Endothelial cell (in vitro differentiated cells): ENCODE results near the gene CSTB. TPM values are rescaled to one million over a fixed set of nuclear protein-coding genes. Genes with fewer than 3 reads are reported as not detected.

Source experiments
- DNase-seq: peaks from one replicate; pipeline ENCODE4 v3.0.0; 2021; ENCODE audit warnings: low spot score
- H3K27ac Mint-ChIP-seq: one replicate; pipeline ENCODE4 v1.8.0; 2021; ENCODE audit warnings: mixed read lengths, inconsistent platforms; ENCODE audit not compliant: unreplicated experiment
- H3K27me3 Mint-ChIP-seq: one replicate; pipeline ENCODE4 v1.8.0; 2021; ENCODE audit warnings: mild to moderate bottlenecking, moderate library complexity, mixed read lengths, inconsistent platforms; ENCODE audit not compliant: unreplicated experiment
- H3K36me3 Mint-ChIP-seq: one replicate; pipeline ENCODE4 v1.8.0; 2021; ENCODE audit warnings: mild to moderate bottlenecking, low read depth, mixed read lengths, inconsistent platforms; ENCODE audit not compliant: unreplicated experiment
- H3K4me1 Mint-ChIP-seq: one replicate; pipeline ENCODE4 v1.8.0; 2021; ENCODE audit warnings: mild to moderate bottlenecking, mixed read lengths, inconsistent platforms; ENCODE audit not compliant: unreplicated experiment
- H3K4me3 Mint-ChIP-seq: one replicate; pipeline ENCODE4 v1.8.0; 2021; ENCODE audit warnings: mild to moderate bottlenecking, mixed read lengths, inconsistent platforms; ENCODE audit not compliant: unreplicated experiment
- H3K9me3 Mint-ChIP-seq: one replicate; pipeline ENCODE4 v1.8.0; 2021; ENCODE audit warnings: mixed read lengths, inconsistent platforms; ENCODE audit not compliant: unreplicated experiment
- CTCF ChIP-seq: fragments of 200-600 bp; sonication (generic); IDR thresholded peaks from one replicate; pipeline ENCODE4 v1.5.0; 2021; ENCODE audit warnings: antibody characterized with exemption; ENCODE audit not compliant: unreplicated experiment
- total RNA-seq: library from RNA; stranded (reverse); fragmentation: NEBNext Ultra II Directional; extraction: Animal tissue kit (Norgen Biotek cat#: 25700); gene quantifications from one replicate; pipeline ENCODE4 v1.2.1, GENCODE V29; 2021; ENCODE audit not compliant: unreplicated experiment

CSTB gene
- total RNA-seq, 1 donor from 2014 or later, result 66.5 TPM

- H3K4me1 Mint-ChIP-seq, result peaks cover 10% of the 10 kb centered on the region
- H3K4me3 Mint-ChIP-seq, result no peak overlapping the region
- H3K9me3 Mint-ChIP-seq, result no peaks in the 10 kb centered on the region
- no peaks in the 10 kb centered on the region for H3K36me3 Mint-ChIP-seq
- no peak overlapping the region for H3K27ac Mint-ChIP-seq
- peaks cover 6% of the 10 kb centered on the region for H3K27me3 Mint-ChIP-seq
- TF ChIP-seq CTCF, result no peak
- no peak for DNase-seq
Observed at GRCh38 chr21:43783098-43783700, 7.1 kb upstream of the CSTB start.

GRCh38 chr21:43782431-43783097 lies 6.5 kb upstream of the CSTB start:
- Mint-ChIP-seq H3K9me3 (no peaks in the 10 kb centered on the region), H3K4me1 (peaks cover 10% of the 10 kb centered on the region), H3K4me3 (no peak overlapping the region), H3K27me3 (peaks cover 6% of the 10 kb centered on the region), H3K36me3 (no peaks in the 10 kb centered on the region), H3K27ac (no peak overlapping the region)
- no peak for TF ChIP-seq CTCF
- no peak for DNase-seq

- Mint-ChIP-seq H3K9me3 (no peaks in the 10 kb centered on the region), H3K4me1 (peaks cover 10% of the 10 kb centered on the region), H3K27ac (no peak overlapping the region), H3K27me3 (peaks cover 6% of the 10 kb centered on the region), H3K4me3 (no peak overlapping the region), H3K36me3 (no peaks in the 10 kb centered on the region)
- no peak for TF ChIP-seq CTCF
- no peak for DNase-seq
Observed at GRCh38 chr21:43781846-43782245, 5.7 kb upstream of the CSTB start.

GRCh38 chr21:43779660-43780059 lies 3.6 kb upstream of the CSTB start:
- Mint-ChIP-seq H3K27ac (no peak overlapping the region), H3K36me3 (peaks cover 5% of the 10 kb centered on the region), H3K4me3 (no peak overlapping the region), H3K4me1 (peaks cover 17% of the 10 kb centered on the region), H3K9me3 (no peaks in the 10 kb centered on the region), H3K27me3 (peaks cover 9% of the 10 kb centered on the region)
- no peak for TF ChIP-seq CTCF
- no peak for DNase-seq

- H3K27ac Mint-ChIP-seq, result peak overlapping the region; percentile 11
- H3K4me3 Mint-ChIP-seq, result peak overlapping the region; percentile 52
- TF ChIP-seq CTCF, result no peak
- no peak for DNase-seq
- H3K4me1 Mint-ChIP-seq, result peaks cover 24% of the 10 kb centered on the region
- peaks cover 9% of the 10 kb centered on the region for H3K27me3 Mint-ChIP-seq
- H3K36me3 Mint-ChIP-seq, result peaks cover 13% of the 10 kb centered on the region
- no peaks in the 10 kb centered on the region for H3K9me3 Mint-ChIP-seq
Observed at GRCh38 chr21:43778469-43779335, 2.6 kb upstream of the CSTB start.
